ENCODE results near the gene FAM98A.

DNA sequence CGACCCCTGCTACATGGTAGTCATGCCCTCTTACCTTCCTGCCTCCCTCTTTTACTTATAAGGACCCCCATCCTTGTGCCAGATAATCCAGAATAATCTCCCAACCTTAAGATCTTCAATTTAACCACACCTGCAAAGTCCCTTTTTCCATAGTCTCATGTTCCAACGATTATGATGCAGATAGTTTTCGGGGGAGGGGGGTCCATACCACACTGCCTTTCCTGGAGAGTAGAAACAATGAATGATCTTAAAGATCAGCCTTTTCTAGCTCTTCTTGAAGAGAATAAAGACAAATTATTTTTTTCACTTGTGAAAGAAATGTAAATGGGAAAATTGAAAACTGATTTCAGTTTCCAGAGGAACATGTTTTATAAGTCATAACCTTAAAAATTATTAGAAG, 4.3 kb upstream of the FAM98A start:
- TF ChIP-seq CHD1 (IDR thresholded peaks at IDR 0.05; ENCODE audit: low read depth, low read length), result no peak
- TF ChIP-seq EP300 (IDR thresholded peaks at IDR 0.05; ENCODE audit: borderline replicate concordance in 1 of 2, control insufficient read depth in 1 of 2, low read depth in 2 of 2, low read length in 2 of 2), result no peak
- TF ChIP-seq, protein P1, sequence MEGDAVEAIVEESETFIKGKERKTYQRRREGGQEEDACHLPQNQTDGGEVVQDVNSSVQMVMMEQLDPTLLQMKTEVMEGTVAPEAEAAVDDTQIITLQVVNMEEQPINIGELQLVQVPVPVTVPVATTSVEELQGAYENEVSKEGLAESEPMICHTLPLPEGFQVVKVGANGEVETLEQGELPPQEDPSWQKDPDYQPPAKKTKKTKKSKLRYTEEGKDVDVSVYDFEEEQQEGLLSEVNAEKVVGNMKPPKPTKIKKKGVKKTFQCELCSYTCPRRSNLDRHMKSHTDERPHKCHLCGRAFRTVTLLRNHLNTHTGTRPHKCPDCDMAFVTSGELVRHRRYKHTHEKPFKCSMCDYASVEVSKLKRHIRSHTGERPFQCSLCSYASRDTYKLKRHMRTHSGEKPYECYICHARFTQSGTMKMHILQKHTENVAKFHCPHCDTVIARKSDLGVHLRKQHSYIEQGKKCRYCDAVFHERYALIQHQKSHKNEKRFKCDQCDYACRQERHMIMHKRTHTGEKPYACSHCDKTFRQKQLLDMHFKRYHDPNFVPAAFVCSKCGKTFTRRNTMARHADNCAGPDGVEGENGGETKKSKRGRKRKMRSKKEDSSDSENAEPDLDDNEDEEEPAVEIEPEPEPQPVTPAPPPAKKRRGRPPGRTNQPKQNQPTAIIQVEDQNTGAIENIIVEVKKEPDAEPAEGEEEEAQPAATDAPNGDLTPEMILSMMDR (IDR thresholded peaks at IDR 0.05 in 2 of 3, conservative IDR thresholded peaks at IDR 0.05 in 1 of 3; ENCODE audit: control insufficient read depth in 2 of 3, extremely low read depth in 1 of 3, insufficient read depth in 1 of 3, low read depth in 3 of 3, low read length in 3 of 3), result no peak
- no peak for TF ChIP-seq CBFB (IDR thresholded peaks at IDR 0.05; ENCODE audit: low read depth)
- TF ChIP-seq MTA3 (IDR thresholded peaks at IDR 0.05; ENCODE audit: borderline replicate concordance, low read length), result no peak
- no peak for TF ChIP-seq GABPA (IDR thresholded peaks at IDR 0.05; ENCODE audit: low read depth)
